GM21786 (cell line): ENCODE results near the gene JAG2.

ENCODE experiments used
- ATAC-seq: cut with Tn5 transposase; IDR thresholded peaks from one replicate; pipeline ENCODE4 v1.9.1; 2021; ENCODE audit not compliant: unreplicated experiment

The JAG2 gene

DNA sequence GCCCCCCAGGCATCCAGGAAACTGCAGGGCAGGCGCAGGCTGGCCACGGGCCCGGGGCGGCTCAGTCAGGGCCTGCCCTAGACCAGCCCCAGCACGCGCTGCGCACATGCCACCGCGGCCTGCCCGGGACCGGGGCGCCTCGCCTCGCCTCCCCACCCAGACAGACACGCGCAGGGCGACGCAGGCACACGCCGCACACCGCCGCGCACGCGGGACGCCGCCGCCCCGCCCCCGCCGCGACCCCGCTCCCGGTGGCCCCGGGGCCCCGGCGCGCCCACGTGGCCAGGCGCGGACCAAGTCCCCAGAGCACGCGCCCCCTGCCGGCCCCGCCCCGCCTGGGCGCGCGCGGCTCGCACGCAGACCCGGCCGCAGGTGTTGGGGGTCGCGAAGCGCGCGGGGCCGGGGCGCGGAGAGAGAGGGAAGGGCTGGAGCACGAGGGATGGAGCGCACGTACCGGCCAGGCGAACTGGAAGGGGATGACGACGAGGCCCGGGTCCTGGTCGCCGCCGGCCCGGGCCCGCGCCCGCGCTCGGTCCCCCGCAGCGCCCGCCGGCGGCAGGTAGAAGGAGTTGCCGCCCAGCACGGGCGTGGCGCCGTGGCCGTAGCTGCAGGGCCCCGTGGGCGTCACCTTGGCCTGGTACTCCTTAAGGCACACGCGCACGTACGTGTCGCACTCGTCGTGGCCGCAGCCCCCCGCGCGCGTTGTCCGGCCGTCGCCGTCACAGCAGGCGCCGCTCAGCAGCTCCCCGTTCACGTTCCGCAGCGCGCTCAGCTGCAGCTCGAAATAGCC, 1.1 kb downstream of the JAG2 start:
- ATAC-seq: no peak

DNA sequence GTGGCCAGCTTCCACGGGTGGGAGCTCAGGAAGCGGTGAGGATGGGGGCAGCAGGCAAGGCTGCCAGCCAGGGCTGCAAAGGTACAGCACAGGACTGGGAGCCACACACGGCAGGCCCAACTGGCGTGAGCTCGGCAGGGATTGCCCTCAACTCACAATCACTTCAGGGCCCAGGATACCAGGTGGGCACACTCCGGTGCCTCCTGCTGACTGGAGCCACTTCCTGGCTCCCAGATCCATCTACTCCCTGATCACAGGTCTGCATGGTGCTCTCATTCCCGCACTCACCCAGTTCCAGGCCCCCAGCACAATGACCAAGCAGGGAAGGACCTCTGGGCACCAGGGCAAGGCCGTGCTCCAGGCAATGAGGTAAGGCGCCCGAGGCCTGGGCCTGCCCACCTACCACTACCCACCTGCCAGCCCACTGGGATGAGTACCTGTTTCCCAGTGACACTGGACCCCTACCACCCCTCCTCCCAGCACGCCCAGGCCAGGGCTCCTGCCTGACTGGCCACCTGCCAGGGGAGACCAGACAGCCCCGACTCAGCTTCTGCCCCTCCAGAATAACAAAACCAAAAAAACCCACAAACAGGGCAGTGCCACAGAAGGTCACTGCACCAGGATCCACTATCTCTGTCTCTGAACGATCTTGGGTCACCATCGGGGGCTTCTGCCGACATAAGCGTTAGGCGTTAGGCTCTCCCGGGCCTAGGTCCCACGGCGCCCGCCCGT, 1.8 kb downstream of the JAG2 start:
- ATAC-seq: no peak

DNA sequence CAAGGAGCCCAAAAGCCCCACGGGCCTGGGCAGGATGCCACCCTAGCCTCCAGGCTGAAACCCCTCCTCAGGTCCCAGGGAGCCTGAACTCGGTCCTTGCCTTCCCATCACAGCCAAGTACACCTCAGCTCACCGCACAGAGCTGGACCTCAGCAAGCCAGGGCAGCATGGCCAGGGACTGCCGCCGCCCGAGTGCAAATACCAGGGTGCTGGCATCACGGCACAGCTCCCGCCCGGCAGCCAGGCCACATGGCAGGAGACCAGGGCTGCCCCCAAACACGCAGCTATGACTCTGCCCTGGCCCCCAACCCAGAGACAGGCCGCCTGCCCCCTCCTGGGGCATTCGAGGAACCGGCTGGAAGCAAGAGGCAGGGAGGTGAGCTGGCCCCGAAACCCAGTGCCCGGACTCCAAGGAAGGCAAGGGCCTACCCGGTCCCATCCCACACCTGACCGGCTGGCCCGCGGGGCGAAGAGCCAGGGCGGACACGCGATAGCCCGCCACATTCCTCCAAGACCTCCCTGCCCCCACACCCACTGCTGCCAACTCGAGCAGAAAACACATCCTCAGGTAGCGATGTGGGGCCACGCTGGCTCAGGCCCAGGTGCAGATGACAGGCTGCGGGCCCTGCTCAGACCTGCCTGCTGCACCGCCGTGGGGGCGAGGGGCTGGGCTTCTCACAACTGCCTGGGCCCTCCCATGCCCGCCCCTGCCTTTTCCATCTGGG, 2.7 kb downstream of the JAG2 start:
- no peak for ATAC-seq

DNA sequence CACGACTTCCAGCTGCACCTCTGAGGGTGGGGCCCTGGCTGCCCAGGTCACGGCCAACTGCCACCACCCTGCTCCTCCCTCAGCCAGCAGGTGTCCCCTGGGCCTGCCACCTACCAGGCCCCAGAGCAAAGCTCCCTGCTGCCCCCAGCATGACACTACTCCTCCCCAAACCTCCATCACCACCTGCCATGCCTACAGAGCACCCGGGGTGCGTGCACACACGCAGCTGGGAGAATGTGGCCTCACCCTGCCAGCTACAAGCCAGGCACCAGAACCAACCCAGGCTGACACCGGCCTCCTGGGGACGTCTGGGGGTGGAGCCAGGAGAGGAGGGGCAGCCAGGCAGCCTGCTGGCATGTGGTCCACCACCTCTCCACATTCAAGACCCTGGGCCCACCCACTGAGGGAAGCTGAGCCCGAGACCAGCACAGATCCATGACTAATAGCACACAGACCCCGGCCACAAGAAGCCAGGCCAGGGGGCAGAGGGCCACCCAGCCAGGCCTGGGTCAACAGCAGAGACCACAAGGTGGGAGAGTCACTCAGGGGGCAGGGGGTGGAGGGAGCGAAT, 3.4 kb downstream of the JAG2 start:
- no peak for ATAC-seq

DNA sequence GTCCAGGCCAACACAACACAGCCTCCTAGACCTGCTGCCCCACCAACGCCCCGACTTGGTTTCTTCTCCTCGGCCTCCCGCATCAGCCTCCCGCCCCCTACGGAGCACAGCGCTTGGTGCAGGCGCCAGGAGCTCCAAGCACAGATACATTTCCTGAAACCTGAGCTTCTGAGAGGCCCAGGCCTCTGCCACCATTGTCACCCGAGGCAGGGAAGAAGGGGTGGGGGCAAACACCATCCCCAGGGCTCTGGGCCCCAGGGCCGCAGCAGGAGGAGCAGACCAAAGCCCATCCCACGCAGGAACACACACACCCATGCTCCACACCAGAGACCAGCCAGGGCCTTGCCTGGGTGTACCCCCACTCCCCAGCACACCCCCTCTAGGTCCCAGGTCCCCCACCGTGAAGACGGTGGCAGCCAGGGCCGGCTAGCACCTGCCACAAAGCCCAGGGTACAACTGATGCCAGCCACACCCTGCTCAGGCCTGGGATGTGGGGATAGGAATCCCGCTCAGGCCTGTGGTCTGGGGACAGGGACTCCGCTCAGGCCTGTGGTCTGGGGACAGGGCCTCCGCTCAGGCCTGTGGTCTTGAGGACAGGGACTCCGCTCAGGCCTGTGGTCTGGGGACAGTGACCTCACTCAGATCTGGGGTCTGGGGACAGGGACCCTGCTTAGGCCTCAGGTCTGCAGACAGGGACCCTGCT, 5.4 kb downstream of the JAG2 start:
- ATAC-seq: no peak

DNA sequence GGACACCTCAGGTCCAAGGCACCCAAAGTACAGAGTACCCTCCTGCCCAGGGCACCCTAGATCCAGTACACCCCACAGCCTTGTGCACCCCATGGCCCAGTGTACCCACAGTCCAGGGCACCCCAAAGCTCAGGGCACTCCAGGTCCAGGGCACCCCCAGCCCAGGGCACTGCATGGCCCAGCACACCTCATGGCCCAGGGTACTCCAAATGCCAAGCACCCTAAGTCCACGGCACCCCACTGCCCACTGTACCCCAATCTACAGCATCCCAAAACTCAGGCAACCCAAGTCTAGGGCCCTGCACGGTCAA, 6.0 kb downstream of the JAG2 start:
- no peak for ATAC-seq

DNA sequence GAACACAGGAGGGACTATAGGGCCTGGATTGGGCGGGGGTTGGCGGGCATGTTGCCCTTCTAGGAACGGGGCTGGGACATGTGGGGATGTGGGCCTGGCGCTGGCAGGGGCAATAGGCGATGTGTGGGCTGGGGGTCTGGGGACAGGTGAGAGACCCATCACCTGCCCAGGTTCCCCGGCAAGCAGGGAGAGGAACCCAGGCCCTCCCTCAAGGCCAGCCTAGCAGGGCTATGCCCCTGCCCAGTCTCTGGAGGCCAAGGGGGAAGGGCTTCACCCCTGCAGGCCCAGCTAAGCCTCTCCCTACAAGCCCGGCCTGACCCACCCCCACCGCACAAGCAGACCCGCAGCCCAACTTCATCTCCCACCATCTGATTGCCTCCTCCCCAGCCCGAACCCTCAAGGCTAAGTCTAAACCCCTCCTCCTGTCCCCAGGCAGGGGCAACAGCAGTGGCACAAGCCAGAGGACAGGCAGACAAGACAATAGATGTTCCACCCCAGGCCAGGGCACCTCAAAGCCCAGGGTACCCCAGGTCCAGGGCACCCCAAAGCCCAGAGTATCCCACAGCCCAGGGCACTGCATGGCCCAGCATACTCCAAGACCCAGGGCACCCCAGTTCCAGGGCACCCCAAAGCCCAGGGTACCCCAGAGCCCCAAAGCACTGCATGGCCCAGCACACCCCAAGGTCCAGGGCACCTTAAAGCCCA, 6.5 kb downstream of the JAG2 start:
- ATAC-seq: no peak

DNA sequence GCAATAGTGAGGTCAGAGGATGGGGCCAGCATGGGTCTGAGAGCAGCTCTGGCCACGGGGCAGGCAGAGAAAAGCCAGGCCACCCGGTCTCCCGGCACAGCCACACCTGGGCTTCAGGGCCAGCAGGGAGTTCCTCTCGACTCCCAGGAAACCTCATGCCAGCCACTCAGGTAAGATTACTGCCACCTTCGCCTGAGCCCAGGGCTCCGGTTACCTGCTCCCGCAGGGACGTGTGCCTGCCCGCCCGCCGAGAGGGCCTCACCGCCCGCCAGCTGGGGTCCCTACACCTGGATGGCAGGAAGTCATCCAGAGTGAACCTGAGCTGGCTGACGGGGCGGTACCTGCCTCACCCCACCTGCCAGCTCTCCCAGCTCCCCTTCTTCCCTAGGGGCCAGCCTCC, 7.3 kb downstream of the JAG2 start:
- no peak for ATAC-seq

DNA sequence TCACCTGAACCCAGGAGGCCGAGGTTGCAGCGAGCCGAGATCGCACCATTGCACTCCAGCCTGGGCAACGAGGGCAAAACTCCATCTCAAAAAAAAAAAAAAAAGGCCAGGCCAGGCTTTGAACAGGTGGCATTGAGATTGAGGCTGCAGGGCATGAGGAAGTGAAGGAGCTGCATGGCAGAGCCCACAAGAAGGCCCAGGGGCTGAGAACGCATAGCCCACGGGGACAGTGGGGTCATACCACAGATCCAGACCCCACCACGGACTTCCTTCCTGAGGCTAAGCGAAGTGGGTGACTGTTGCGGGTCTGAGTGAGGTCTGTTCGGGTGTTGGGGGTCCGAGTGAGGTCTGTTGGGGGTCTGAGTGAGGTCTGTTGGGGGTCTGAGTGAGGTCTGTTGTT, 7.8 kb downstream of the JAG2 start:
- ATAC-seq: no peak

DNA sequence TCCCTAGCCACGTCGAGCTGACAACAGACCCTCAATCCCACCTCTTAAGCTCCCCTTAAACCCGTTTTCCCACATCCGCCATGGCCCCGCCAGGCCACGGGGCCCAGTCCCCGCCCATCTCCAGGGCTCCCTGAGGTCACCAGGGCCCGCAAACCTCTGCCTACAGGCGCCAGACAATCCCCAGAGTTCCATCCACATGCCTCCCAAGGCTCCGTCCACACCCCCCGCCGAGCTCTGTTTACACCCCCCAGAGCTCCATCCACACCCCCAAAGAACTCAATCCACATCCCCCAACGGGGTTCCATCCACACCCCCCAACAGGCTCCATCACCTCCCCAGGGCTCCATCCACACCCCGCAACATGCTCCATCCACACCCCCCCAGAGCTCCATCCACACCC, 9.2 kb downstream of the JAG2 start:
- no peak for ATAC-seq

DNA sequence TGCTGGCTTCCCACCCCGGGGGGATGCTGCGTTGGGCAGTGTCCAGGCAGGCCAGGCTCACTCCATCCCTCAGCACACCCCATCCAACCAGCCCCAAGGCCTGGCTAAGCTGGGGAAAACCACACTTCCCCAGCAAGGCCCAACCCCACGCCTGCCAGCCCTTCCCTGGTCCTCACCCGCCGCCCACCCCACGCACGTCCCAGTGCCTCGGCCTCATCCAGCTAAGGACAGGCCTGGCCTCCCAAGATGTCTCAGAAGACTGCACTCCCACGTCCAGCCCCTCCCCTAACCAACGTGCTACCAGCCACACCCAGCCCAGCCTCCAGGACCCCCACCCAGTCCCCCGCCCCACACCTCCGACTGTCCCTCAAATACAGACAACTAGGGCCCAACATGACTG, 9.8 kb downstream of the JAG2 start:
- no peak for ATAC-seq

DNA sequence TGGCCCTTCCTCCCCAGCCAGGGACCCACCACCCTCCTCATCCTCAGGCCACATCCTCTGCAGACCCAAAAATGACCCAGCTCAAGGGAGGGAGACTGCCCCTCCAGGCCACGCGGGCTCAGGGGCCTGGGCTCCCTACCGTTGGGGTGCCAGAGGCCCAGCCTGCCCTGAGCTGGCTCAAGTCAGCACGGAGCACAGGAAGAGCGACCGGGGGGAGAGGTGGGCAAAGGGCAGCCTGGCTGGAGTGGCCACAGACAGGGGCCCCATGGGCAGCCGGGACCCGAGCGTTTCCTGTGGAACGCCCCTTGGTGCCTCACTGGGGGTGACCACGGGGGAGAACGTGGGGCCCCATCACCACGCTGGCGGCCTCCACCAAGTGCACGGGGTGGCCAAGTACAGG, 10.7 kb downstream of the JAG2 start:
- ATAC-seq: no peak

DNA sequence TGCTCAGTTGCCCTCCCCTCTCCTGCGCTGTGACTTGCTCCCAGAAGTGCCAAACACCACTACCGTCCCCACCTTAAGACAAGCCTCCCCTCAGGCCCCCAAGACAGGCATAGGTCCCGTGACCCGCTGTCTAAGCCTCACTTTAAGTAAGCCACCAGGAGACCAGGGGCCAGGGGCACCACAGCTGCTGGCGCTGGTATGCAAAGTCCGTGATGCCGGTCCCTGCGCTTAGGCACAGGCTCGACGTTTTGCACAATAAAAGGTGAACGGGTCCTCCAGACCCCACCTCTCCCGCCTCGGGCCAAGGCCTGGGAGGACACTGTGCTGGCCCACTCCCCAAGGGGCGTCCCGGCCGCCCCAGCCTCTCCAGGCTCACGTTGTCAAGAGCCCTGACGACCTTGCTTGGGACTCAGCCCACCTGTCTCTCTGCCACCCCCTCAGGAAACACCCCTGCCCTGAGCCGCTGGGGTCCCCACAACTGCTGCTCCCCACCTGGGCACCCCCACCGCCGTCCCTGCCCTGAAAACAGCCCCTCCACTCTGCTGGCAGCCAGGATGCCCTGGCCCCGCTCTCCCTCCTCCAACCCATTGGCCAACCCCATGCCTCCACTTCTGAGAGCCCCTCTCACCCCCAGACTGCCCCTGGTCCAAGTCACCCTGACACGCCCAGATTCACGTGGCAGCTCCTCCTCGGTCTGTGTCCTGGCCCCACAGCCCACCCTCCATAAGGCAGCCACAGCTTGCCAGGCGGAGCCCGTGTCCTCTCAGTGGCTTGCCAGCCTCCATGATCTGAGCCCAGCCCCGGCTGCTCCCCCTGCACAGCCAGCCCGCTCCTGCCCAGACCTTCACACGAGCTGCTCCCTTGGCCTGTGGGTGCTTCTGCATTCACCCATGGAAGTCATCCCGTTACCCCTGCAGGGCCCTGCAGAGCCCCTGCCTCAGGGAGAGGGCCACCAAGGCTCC, 11.9 kb downstream of the JAG2 start:
- no peak for ATAC-seq

DNA sequence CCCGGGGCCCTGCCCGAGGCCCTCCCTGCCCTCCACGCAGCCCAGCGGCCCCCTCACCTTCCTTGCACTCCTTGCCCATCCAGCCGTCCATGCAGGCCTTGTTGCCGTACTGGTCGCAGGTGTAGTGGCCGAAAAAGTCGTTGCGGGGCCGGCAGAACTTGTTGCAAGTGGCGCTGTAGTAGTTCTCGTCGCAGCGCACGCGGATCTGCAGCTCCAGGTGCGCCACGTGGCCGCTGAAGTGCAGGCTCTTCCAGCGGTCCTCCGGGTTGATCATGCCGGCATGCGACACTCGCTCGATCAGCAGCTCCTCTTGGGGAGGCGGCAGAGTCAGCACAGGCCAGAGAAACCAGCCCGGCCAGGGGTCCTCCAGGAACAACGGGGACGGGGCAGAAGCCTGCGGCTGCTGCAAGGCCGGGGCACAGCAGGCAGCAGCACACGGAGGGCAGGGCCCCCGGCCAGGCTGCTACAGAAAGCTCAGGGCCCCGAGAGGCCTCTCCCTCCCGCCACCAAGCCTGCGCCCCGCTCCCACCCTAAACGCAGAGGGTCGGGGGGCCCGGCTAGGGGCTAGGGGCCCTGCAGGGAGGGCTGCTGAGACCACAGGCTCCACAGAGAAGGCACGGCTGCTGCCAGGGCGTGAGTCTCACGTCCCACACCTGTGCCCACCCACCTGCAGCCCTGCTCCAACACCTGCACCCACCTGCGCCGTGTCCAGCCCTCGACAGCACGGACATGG, 12.7 kb downstream of the JAG2 start:
- ATAC-seq: no peak

DNA sequence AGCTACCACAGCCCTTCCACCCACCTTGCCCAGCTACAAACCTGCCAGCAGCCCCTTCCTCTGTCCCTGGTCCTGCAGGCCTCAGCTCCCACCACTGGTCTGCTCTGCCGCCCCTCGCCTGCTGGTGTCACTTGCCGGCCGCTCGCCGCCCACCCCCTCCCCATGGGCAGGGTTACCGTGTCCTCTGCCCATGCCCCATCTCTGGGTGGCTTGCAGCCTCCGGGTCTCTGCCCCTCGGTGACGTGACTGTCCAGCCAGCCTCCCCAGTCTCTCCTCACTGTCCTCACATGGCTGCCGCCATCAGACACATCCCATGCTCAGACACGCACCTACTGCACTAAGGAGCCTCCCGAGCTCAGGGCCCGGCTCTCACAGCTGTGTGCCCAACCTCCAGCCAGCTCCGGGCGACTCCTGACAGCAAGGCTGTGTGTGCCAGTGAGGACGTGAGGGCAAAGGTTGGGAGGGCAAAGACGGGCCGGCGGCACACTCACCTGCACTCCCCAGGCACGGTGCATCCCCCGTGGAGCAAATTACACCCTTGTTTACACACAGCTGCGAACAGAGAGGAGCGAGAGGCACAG, 13.4 kb downstream of the JAG2 start:
- ATAC-seq: no peak

DNA sequence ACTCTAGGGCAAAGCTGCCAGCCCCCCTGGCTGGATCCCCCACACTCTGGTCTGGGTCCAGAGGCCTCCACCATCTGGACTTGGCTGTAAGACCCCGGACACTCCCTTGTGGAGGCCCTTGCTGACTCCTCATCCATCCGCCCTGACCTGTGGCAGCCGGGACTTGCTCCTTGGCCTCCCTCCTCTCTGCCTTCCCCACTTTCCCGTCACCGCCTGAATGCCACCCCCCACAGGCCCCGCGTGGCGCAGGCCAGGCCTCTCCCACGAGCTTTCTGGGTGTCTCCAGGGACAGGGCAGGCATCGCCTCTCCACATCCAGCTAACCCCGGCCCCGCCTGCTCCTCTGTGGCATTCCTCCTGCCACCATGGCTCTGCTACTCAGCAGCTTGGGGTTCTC, 14.1 kb downstream of the JAG2 start:
- no peak for ATAC-seq

DNA sequence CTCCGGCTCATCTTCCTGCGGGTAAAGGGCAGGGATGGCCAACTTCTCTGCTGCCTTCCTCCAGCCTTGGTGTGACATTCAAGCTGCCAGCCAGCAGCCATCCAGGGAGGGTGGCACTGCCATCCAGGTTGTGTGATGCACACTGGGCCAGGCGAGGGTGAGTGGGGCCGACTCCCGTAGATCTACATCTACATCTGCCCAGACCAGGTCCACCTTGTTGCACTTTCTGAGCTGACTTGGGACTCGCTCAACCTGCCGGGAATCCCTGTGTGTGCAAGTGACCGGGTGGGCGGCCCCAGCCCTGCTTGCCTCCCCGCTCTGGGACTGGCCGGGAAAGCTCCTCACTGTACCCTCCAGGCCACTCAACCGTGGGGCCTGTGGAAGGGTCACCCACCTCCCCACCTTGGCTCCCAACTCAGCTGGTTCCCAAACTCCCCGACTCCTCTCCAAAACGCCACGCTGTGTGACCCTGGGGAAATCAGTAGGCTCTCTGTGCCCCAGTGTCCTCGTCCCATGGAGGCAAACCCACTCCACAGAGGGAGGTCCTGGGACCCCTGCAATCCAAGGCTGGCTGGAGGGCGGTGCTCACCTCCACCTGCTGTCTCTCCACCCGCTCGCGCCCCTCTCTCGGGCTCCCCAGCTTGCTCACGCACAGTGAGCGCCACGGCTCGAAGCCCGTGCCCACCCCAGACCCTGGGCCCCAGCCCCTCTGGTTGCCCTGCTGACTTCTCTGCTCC, 14.7 kb downstream of the JAG2 start:
- no peak for ATAC-seq

DNA sequence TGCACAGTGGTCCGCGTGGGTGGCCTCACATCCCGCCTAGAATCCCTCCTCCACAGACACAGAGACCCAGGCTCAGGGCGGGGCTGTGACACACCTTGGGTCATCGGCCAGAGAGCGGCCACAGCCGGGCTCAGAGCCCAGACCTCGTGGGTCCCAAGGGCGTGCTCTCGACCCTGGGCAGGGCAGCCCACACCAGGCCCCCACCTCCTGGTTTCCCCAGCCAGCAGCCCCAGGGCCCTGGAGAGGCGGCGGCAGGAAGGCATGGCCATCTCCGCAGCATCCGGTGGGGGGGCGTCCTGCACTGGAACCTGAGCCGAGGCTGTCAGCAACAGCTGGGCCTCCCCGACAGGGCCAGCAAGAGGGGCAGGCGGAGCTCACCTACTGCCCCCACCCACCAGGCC, 15.2 kb downstream of the JAG2 start:
- ATAC-seq: no peak
